DOHH2 (cell line): ENCODE measurements around the gene CD28.

Source experiments
- EZH2phosphoT487 ChIP-seq: fragments of 200-600 bp; sonication (generic); IDR thresholded peaks from 2 replicates; pipeline ENCODE4 v1.6.1; 2017; ENCODE audit warnings: borderline replicate concordance, mild to moderate bottlenecking, antibody characterized with exemption, low read length, moderate library complexity, mixed read lengths
- TF ChIP-seq, protein P1 (sequence below): fragments of 200-600 bp; sonication (generic); IDR thresholded peaks from one replicate; pipeline ENCODE4 v1.5.1; 2014; ENCODE audit warnings: antibody characterized with exemption, mild to moderate bottlenecking, low read depth, low read length; ENCODE audit not compliant: poor library complexity, severe bottlenecking

DNA sequence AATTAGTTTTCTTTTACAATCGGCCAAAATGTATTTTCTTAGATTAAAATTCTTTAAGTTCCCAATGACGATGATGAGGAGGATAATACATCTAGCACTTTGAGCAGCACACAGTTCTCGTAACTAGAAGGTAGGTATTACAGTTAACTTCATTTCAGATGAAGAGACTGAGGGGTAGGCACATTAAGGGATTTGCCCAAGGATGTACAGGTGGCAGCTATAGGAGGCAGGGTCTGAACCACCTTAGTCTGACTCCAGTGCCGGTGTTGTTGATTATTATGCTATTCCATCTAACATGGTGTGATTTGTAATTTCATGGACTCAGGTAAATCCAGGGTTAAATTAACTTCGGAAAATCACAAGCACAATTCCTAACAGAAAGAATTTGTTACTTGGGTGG lies 1.1 kb downstream of the CD28 start:
- TF ChIP-seq, protein P1, sequence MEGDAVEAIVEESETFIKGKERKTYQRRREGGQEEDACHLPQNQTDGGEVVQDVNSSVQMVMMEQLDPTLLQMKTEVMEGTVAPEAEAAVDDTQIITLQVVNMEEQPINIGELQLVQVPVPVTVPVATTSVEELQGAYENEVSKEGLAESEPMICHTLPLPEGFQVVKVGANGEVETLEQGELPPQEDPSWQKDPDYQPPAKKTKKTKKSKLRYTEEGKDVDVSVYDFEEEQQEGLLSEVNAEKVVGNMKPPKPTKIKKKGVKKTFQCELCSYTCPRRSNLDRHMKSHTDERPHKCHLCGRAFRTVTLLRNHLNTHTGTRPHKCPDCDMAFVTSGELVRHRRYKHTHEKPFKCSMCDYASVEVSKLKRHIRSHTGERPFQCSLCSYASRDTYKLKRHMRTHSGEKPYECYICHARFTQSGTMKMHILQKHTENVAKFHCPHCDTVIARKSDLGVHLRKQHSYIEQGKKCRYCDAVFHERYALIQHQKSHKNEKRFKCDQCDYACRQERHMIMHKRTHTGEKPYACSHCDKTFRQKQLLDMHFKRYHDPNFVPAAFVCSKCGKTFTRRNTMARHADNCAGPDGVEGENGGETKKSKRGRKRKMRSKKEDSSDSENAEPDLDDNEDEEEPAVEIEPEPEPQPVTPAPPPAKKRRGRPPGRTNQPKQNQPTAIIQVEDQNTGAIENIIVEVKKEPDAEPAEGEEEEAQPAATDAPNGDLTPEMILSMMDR: no peak
- TF ChIP-seq EZH2phosphoT487: no peak
